OCI-LY1 (cell line): ENCODE results near the gene TMEM115.

Experiments
- H2AFZ ChIP-seq: fragments of 200-600 bp; sonication (generic), shearing (Covaris generic); 2 replicates; pipeline ENCODE4 v1.6.0; 2014; ENCODE audit warnings: antibody characterized with exemption, mild to moderate bottlenecking, low read length
- H3F3A ChIP-seq: fragments of 200-600 bp; sonication (generic), shearing (Covaris generic); 2 replicates; pipeline ENCODE4 v1.6.0; 2014; ENCODE audit warnings: mild to moderate bottlenecking, antibody characterized with exemption, low read length, moderate library complexity; ENCODE audit not compliant: insufficient read depth
- H3K27ac ChIP-seq: fragments of 200-600 bp; sonication (generic); 2 replicates; pipeline ENCODE4 v1.5.1; 2014; ENCODE audit warnings: low read length, mixed run types, mild to moderate bottlenecking, low read depth; ENCODE audit not compliant: poor library complexity, severe bottlenecking
- H3K27me3 ChIP-seq: fragments of 200-600 bp; sonication (generic); 2 replicates; pipeline ENCODE4 v1.6.0; 2014; ENCODE audit warnings: antibody characterized with exemption, mild to moderate bottlenecking, low read length, moderate library complexity; ENCODE audit not compliant: insufficient read depth
- H3K36me3 ChIP-seq: fragments of 200-600 bp; sonication (generic); 2 replicates; pipeline ENCODE4 v1.6.1; 2014; ENCODE audit warnings: mild to moderate bottlenecking, antibody characterized with exemption, low read length, moderate library complexity, mixed read lengths; ENCODE audit not compliant: insufficient read depth
- H3K4me1 ChIP-seq: fragments of 200-600 bp; sonication (generic); 2 replicates; pipeline ENCODE4 v1.5.1; 2014; ENCODE audit warnings: mild to moderate bottlenecking, low read length, moderate library complexity; ENCODE audit not compliant: insufficient read depth, severe bottlenecking
- H3K4me2 ChIP-seq: fragments of 200-600 bp; sonication (generic), shearing (Covaris generic); 2 replicates; pipeline ENCODE4 v1.6.1; 2014; ENCODE audit warnings: low read length
- H3K4me3 ChIP-seq: fragments of 200-600 bp; sonication (generic); 2 replicates; pipeline ENCODE4 v1.5.1; 2014; ENCODE audit warnings: low read length, low read depth, mild to moderate bottlenecking, mixed read lengths; ENCODE audit not compliant: poor library complexity, severe bottlenecking
- H3K79me2 ChIP-seq: fragments of 200-600 bp; shearing (Covaris generic); 2 replicates; pipeline ENCODE4 v1.6.1; 2016; ENCODE audit warnings: mixed run types, low read length, mixed read lengths; ENCODE audit not compliant: insufficient read depth
- H3K9ac ChIP-seq: fragments of 200-600 bp; sonication (generic), shearing (Covaris generic); 2 replicates; pipeline ENCODE4 v1.6.1; 2014; ENCODE audit warnings: mild to moderate bottlenecking, low read length, mixed read lengths
- H3K9me2 ChIP-seq: fragments of 200-600 bp; sonication (generic), shearing (Covaris generic); 2 replicates; pipeline ENCODE4 v1.6.1; 2014; ENCODE audit warnings: low read depth, mild to moderate bottlenecking, low read length, mixed read lengths
- H3K9me3 ChIP-seq: fragments of 200-600 bp; shearing (Covaris generic); 2 replicates; pipeline ENCODE4 v1.6.1; 2014; ENCODE audit warnings: low read length, mixed read lengths
- H4K20me1 ChIP-seq: fragments of 200-600 bp; sonication (generic), shearing (Covaris generic); 2 replicates; pipeline ENCODE4 v1.6.0; 2016; ENCODE audit warnings: mild to moderate bottlenecking, low read length; ENCODE audit not compliant: insufficient read depth
- CTCF ChIP-seq: fragments of 200-600 bp; sonication (generic), shearing (Covaris generic); IDR thresholded peaks from 2 replicates; pipeline ENCODE4 v1.5.1; 2017; ENCODE audit warnings: mild to moderate bottlenecking, antibody characterized with exemption, low read length, moderate library complexity, mixed read lengths
- EZH2 ChIP-seq: fragments of 200-600 bp; sonication (generic), shearing (Covaris generic); IDR thresholded peaks from 2 replicates; pipeline ENCODE4 v1.8.0; 2017; ENCODE audit warnings: borderline replicate concordance, mixed run types, mild to moderate bottlenecking, antibody characterized with exemption, low read length, moderate library complexity, mixed read lengths

Gene TMEM115

GRCh38 chr3:50340147-50340447 is 19.2 kb downstream of the TMEM115 start:
- no peaks in the 10 kb centered on the region for H3K9me2 ChIP-seq
- H3K27ac ChIP-seq: no peak overlapping the region
- H3K9me3 ChIP-seq: no peaks in the 10 kb centered on the region
- peaks cover 52% of the 10 kb centered on the region for H3K4me1 ChIP-seq
- H3K79me2 ChIP-seq: peaks cover 18% of the 10 kb centered on the region
- no peaks in the 10 kb centered on the region for H3K27me3 ChIP-seq
- H3K9ac ChIP-seq: peak overlapping the region; percentile 53; the same call in 1 of the 2 replicates
- 0 out of 2 replicates have a peak, but pooled peaks cover 5% of the 10 kb centered on the region for H3F3A ChIP-seq
- H2AFZ ChIP-seq: no peak overlapping the region
- peaks cover 4% of the 10 kb centered on the region; the same call in 1 of the 2 replicates for H3K36me3 ChIP-seq
- TF ChIP-seq CTCF: no peak
- no peak for TF ChIP-seq EZH2
- no peaks in the 10 kb centered on the region for H4K20me1 ChIP-seq
- H3K4me2 ChIP-seq: peak overlapping the region; percentile 76
- peak overlapping the region; percentile 58 for H3K4me3 ChIP-seq

- Histone ChIP-seq H3K27me3 (no peaks in the 10 kb centered on the region), H3K4me1 (peaks cover 57% of the 10 kb centered on the region), H3K9ac (peak overlapping the region; percentile 53; the same call in 1 of the 2 replicates), H4K20me1 (no peaks in the 10 kb centered on the region), H3K4me2 (peak overlapping the region; percentile 76), H3K9me3 (no peaks in the 10 kb centered on the region), H3K79me2 (peaks cover 22% of the 10 kb centered on the region), H3K9me2 (no peaks in the 10 kb centered on the region), H3K27ac (no peak overlapping the region), H2AFZ (no peak overlapping the region), H3F3A (0 out of 2 replicates have a peak, but pooled peaks cover 5% of the 10 kb centered on the region), H3K36me3 (peaks cover 6% of the 10 kb centered on the region; the same call in 1 of the 2 replicates), H3K4me3 (peak overlapping the region; percentile 58)
- TF ChIP-seq CTCF: no peak
- no peak for TF ChIP-seq EZH2
Measured at GRCh38 chr3:50339485-50340146, 19.7 kb downstream of the TMEM115 start.

GRCh38 chr3:50338965-50339364 is 20.4 kb downstream of the TMEM115 start:
- H3K79me2 ChIP-seq: peaks cover 28% of the 10 kb centered on the region
- peak overlapping the region; percentile 88 for H3K4me3 ChIP-seq
- peaks cover 64% of the 10 kb centered on the region for H3K4me1 ChIP-seq
- H3F3A ChIP-seq: 0 out of 2 replicates have a peak, but pooled peaks cover 5% of the 10 kb centered on the region
- no peaks in the 10 kb centered on the region for H3K9me3 ChIP-seq
- no peak for TF ChIP-seq EZH2
- TF ChIP-seq CTCF: no peak
- peak overlapping the region; percentile 96; the same call in 1 of the 2 replicates for H3K9ac ChIP-seq
- no peaks in the 10 kb centered on the region for H4K20me1 ChIP-seq
- peaks cover 12% of the 10 kb centered on the region; the same call in 1 of the 2 replicates for H3K36me3 ChIP-seq
- H2AFZ ChIP-seq: no peak overlapping the region
- H3K9me2 ChIP-seq: no peaks in the 10 kb centered on the region
- no peaks in the 10 kb centered on the region for H3K27me3 ChIP-seq
- peak overlapping the region; percentile 89 for H3K27ac ChIP-seq
- H3K4me2 ChIP-seq: peak overlapping the region; percentile 97
